ENCODE data around the gene COX11.

Gene COX11

DNA sequence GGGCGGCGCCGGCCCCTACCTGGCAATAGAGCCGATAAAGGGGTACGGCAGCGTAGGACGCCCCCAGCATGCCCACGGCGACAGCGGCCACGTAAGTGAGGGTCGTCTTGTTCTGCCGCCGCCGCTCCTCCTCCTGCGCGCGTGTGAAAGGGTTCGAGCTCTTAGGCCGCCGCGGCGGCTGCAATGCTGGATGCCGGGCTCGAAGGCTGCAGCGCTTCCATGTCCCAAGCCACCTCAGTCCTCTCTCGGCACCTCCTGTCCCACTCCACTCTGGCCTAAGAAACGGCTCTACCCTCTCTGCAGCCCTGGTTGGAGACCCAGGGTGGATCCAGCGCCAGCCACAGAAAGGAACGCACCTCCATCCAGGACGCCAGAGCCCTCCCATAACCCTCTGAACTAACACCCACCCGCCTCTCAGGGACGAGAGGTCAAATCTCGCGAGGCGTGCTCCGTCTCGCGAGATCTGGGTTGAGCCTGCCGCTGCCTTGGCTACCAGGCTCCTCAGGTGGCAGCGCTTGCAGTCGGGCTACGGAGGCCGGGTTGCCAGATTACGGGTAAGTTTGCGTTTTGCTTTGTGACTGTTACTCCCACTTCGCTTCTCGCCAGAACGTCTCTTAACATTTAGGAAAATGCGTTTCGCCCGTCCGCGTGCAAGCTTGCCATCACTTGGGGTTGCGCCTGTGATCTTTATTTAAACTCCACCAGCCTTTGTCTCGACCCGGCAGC is at the start of gene COX11, which contains the start of gene STXBP4:
COX11 (minus strand) TSS at position 393 of the 726 bp plus-strand sequence; CDS start at position 385, 8 bp downstream.
STXBP4 (plus strand) TSS at position 504 of the 726 bp plus-strand sequence. CDS start 17,455 bp downstream, outside the sequence.
- H3K4me3 ChIP-seq (ENCODE audit: low read depth, low read length): peak within 1 kb of the TSS; percentile 90
- in situ Hi-C loops (cut with HindIII; ENCODE audit: low pct_ligation_motif_present, low sequenced_read_pairs): no loop called here
- H3K36me3 ChIP-seq (replicated peaks): peaks cover 7% of the 10 kb centered on the region
- H3K27ac ChIP-seq: peak within 1 kb of the TSS; percentile 78
- H3K27me3 ChIP-seq (replicated peaks): no peaks in the 10 kb centered on the region
- DNase-seq: peak; percentile 96
- peak; percentile 70 for TF ChIP-seq CTCF (IDR thresholded peaks at IDR 0.05; ENCODE audit: low read depth, low read length, missing control alignments)

DNA sequence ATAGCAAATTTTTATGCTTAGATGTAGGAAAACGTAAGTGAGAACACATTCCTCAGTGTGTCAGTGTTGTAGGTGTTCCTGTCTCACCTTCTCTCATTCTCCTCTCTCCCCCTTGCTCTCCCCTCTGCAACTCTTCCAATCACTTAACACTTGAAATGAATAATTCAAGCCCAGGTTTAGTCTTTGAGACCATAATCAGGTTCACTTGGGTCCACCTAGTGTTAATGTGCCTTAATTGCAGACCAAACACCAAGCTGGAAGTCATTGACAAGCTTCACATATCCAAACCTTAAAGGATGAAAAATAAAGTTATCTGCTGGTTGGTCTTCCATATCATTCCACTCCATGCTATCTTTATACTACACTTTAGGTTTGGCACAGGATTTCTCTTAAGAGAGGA is 37.1 kb upstream of the COX11 start:
- in situ Hi-C loops (cut with HindIII; ENCODE audit: low pct_ligation_motif_present, low sequenced_read_pairs): no loop called here

GRCh38 chr17:55004484-55004883 is 36.0 kb upstream of the COX11 start:
- no peak for TF ChIP-seq CTCF (IDR thresholded peaks at IDR 0.05; ENCODE audit: low read depth, low read length, missing control alignments)
- in situ Hi-C loops (cut with HindIII; ENCODE audit: low pct_ligation_motif_present, low sequenced_read_pairs): no loop called here
- Histone ChIP-seq H3K4me3 (ENCODE audit: low read depth, low read length) (no peak overlapping the region), H3K27ac (no peak overlapping the region), H3K27me3 (replicated peaks) (no peaks in the 10 kb centered on the region), H3K36me3 (replicated peaks) (no peaks in the 10 kb centered on the region)
- DNase-seq: no peak

More for the DNA sequence above, 37.1 kb upstream of the COX11 start:
- Histone ChIP-seq H3K36me3 (replicated peaks) (no peaks in the 10 kb centered on the region), H3K4me3 (ENCODE audit: low read depth, low read length) (no peak overlapping the region), H3K27ac (no peak overlapping the region), H3K27me3 (replicated peaks) (no peaks in the 10 kb centered on the region)
- peak; percentile 46 for DNase-seq
- TF ChIP-seq CTCF (IDR thresholded peaks at IDR 0.05; ENCODE audit: low read depth, low read length, missing control alignments): peak; percentile 63

DNA sequence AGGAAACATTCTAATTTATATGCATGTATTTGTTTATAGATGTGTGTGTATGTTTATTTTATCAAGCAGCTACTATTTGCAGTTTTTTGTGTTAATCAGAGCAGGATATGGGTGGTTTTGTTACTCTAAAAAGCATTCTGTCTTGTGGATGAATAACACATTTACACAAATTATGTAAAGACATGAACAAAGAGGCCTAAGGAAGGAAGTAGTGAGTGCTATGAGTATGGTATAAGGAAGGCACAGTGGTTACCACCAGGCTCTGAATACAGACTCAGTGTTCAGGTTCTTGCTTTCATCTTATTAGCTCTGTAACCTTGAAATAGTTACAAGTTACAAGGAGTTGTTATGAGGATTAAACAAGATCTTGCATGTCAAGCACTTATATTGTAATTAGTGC is 34.0 kb upstream of the COX11 start:
- Histone ChIP-seq H3K36me3 (replicated peaks) (no peaks in the 10 kb centered on the region), H3K4me3 (ENCODE audit: low read depth, low read length) (no peak overlapping the region), H3K27ac (no peak overlapping the region), H3K27me3 (replicated peaks) (no peaks in the 10 kb centered on the region)
- in situ Hi-C loops (cut with HindIII; ENCODE audit: low pct_ligation_motif_present, low sequenced_read_pairs): no loop called here
- TF ChIP-seq CTCF (IDR thresholded peaks at IDR 0.05; ENCODE audit: low read depth, low read length, missing control alignments): no peak
- no peak for DNase-seq

DNA sequence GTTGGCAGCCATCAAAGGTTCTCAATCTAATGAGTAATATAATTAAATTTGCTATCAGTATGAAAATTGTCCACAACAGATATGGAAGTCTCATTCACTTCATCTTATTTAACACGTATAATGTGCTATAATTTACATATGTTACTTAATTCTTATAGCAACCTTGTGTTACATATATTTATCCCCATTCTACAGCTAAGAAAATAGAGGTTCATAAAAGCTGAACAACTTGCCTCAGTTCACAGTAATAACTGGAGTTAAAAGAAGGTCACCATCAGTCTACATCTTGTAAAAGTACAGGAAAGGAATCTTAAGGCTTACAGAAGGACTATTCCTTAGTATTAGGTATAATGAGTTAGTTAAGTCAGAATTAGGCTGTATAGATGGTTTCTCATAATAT is 28.0 kb upstream of the COX11 start:
- no peak for TF ChIP-seq CTCF (IDR thresholded peaks at IDR 0.05; ENCODE audit: low read depth, low read length, missing control alignments)
- no peak overlapping the region for H3K27ac ChIP-seq
- in situ Hi-C loops (cut with HindIII; ENCODE audit: low pct_ligation_motif_present, low sequenced_read_pairs): no loop called here
- no peak overlapping the region for H3K4me3 ChIP-seq (ENCODE audit: low read depth, low read length)
- H3K36me3 ChIP-seq (replicated peaks): no peaks in the 10 kb centered on the region
- DNase-seq: no peak
- H3K27me3 ChIP-seq (replicated peaks): no peaks in the 10 kb centered on the region
